Activated CD8-positive, alpha-beta T cell treated with anti-CD3 and anti-CD28 coated beads for 36 hours (primary cell): ENCODE data around the gene MAP3K8. TPM values are rescaled to one million over a fixed set of nuclear protein-coding genes. Genes with fewer than 3 reads are reported as not detected.
"Not testable (repeated sequence)": the region's sequence is repeated elsewhere in the genome, so short reads cannot be mapped to it uniquely, and the experiment has no call there.

ENCODE experiments used
- ATAC-seq: fragments of 200-7000 bp; cut with Tn5 transposase; one replicate; pipeline ENCODE4 v1.10.0; 2021; ENCODE audit warnings: mild to moderate bottlenecking, moderate library complexity
- CTCF ChIA-PET: fragments of 350-600 bp; sonication (Branson Sonifier 250); formaldehyde crosslinking; loops from one replicate; lab custom pipeline; 2021; ENCODE audit warnings: antibody characterized with exemption; lab: Charles Lee
- POLR2A ChIA-PET: fragments of 350-600 bp; sonication (Branson Sonifier 250); formaldehyde crosslinking; loops from one replicate; lab custom pipeline; 2021; ENCODE audit warnings: antibody characterized with exemption; lab: Charles Lee
- DNase-seq: peaks from one replicate; pipeline ENCODE4 v3.0.0-alpha.2; 2020
- H3K27ac Mint-ChIP-seq: one replicate; pipeline ENCODE4 v1.8.0; 2021; ENCODE audit warnings: mild to moderate bottlenecking, mixed read lengths
- H3K27me3 Mint-ChIP-seq: one replicate; pipeline ENCODE4 v1.8.0; 2021; ENCODE audit warnings: mixed read lengths
- H3K36me3 Mint-ChIP-seq: one replicate; pipeline ENCODE4 v1.8.0; 2021; ENCODE audit warnings: low read depth, mixed read lengths
- H3K4me1 Mint-ChIP-seq: one replicate; pipeline ENCODE4 v1.8.0; 2021; ENCODE audit warnings: low read depth, mixed read lengths
- H3K4me3 Mint-ChIP-seq: one replicate; pipeline ENCODE4 v1.8.0; 2021; ENCODE audit warnings: mild to moderate bottlenecking, moderate library complexity, mixed read lengths
- H3K9me3 Mint-ChIP-seq: one replicate; pipeline ENCODE4 v1.8.0; 2021; ENCODE audit warnings: mixed read lengths
- CTCF ChIP-seq: fragments of 200-600 bp; IDR thresholded peaks from one replicate; pipeline ENCODE4 v1.8.0; 2022; ENCODE audit warnings: antibody characterized with exemption, mild to moderate bottlenecking
- intact Hi-C: fragments of 100-400 bp; cut with micrococcal nuclease; formaldehyde crosslinking; loops from one replicate; pipeline ENCODE4 v1.10.0; 2022
- total RNA-seq, 2 experiments: library from RNA; stranded (reverse); gene quantifications; one replicate each; pipeline ENCODE4 v1.2.3, GENCODE V29; 2021

The MAP3K8 gene
- total RNA-seq, 2 experiments from 2014 or later = 24.0 to 25.7 TPM

GRCh38 chr10:30433306-30433729 lies 666 bp upstream of the MAP3K8 start:
- Mint-ChIP-seq H3K27ac (peak overlapping the region; percentile 81), H3K36me3 (peaks cover 20% of the 10 kb centered on the region), H3K4me3 (peak overlapping the region; percentile 78), H3K27me3 (peaks cover 3% of the 10 kb centered on the region), H3K4me1 (peaks cover 47% of the 10 kb centered on the region), H3K9me3 (no peaks in the 10 kb centered on the region)
- POLR2A ChIA-PET = interaction anchor here (0.7 to 3.6 kb wide), 5 partner anchors 9 to 96 kb away, joined by 3 to 19 read pairs (median 3); no protein-coding TSS in a partner anchor
- DNase-seq (peak; percentile 72), ATAC-seq (peak; percentile 7)
- no peak for TF ChIP-seq CTCF
- CTCF ChIA-PET = interaction anchor here (1.0 to 7.3 kb wide), 8 partner anchors 14 to 206 kb away, joined by 3 to 39 read pairs (median 4); no protein-coding TSS in a partner anchor
- intact Hi-C loops = no loop called here

GRCh38 chr10:30434273-30435072 lies 489 bp downstream of the MAP3K8 start:
- DNase-seq (peak; percentile 79), ATAC-seq (peak; percentile 48)
- H3K27me3 Mint-ChIP-seq = peaks cover 3% of the 10 kb centered on the region
- peaks cover 53% of the 10 kb centered on the region for H3K4me1 Mint-ChIP-seq
- peak overlapping the region; percentile 81 for H3K27ac Mint-ChIP-seq
- H3K9me3 Mint-ChIP-seq = no peaks in the 10 kb centered on the region
- TF ChIP-seq CTCF = no peak
- ChIA-PET POLR2A (interaction anchor here (0.6 to 3.6 kb wide), 4 partner anchors 10 to 95 kb away, joined by 3 to 19 read pairs (median 5); no protein-coding TSS in a partner anchor), CTCF (interaction anchor here (0.9 to 7.3 kb wide), 9 partner anchors 11 to 205 kb away, joined by 3 to 39 read pairs (median 4); no protein-coding TSS in a partner anchor)
- H3K4me3 Mint-ChIP-seq = peak overlapping the region; percentile 78
- intact Hi-C loops = loop anchor here (5.0 kb wide), 2 partner anchors 78 to 98 kb away; no protein-coding TSS in a partner anchor
- H3K36me3 Mint-ChIP-seq = peaks cover 26% of the 10 kb centered on the region

- Mint-ChIP-seq H3K4me1 (peaks cover 55% of the 10 kb centered on the region), H3K4me3 (peak overlapping the region; percentile 78), H3K27ac (peak overlapping the region; percentile 81), H3K27me3 (peaks cover 3% of the 10 kb centered on the region), H3K36me3 (peaks cover 30% of the 10 kb centered on the region), H3K9me3 (no peaks in the 10 kb centered on the region)
- intact Hi-C loops = loop anchor here (5.0 kb wide), 2 partner anchors 77 to 97 kb away; no protein-coding TSS in a partner anchor
- CTCF ChIA-PET = interaction anchor here (1.0 to 7.3 kb wide), 4 partner anchors 21 to 98 kb away, joined by 3 to 39 read pairs (median 8); no protein-coding TSS in a partner anchor
- ATAC-seq (no peak), DNase-seq (no peak)
- no peak for TF ChIP-seq CTCF
- POLR2A ChIA-PET = interaction anchor here (3.6 kb wide), 1 partner anchor 94 kb away, joined by 19 read pairs; no protein-coding TSS in a partner anchor
Observed at GRCh38 chr10:30435073-30435422, 1.1 kb downstream of the MAP3K8 start.

GRCh38 chr10:30435499-30436167 lies 1.6 kb downstream of the MAP3K8 start:
- DNase-seq, H3K27me3 Mint-ChIP-seq, ATAC-seq, H3K9me3 Mint-ChIP-seq: not testable (repeated sequence)
- peak overlapping the region; percentile 81 for H3K27ac Mint-ChIP-seq
- peaks cover 57% of the 10 kb centered on the region for H3K4me1 Mint-ChIP-seq
- ChIA-PET CTCF (interaction anchor here (0.7 to 7.3 kb wide), 5 partner anchors 21 to 156 kb away, joined by 3 to 39 read pairs (median 3); no protein-coding TSS in a partner anchor), POLR2A (interaction anchor here (1.3 to 3.7 kb wide), 3 partner anchors 94 to 98 kb away, joined by 3 to 21 read pairs (median 19); no protein-coding TSS in a partner anchor)
- intact Hi-C loops = loop anchor here (5.0 kb wide), 2 partner anchors 77 to 97 kb away; no protein-coding TSS in a partner anchor
- peak overlapping the region; percentile 78 for H3K4me3 Mint-ChIP-seq
- peaks cover 34% of the 10 kb centered on the region for H3K36me3 Mint-ChIP-seq

GRCh38 chr10:30436191-30436611 lies 2.2 kb downstream of the MAP3K8 start:
- Mint-ChIP-seq H3K4me1 (peaks cover 56% of the 10 kb centered on the region), H3K9me3 (no peaks in the 10 kb centered on the region), H3K27ac (peak overlapping the region; percentile 70), H3K36me3 (peaks cover 37% of the 10 kb centered on the region), H3K4me3 (peak overlapping the region; percentile 78), H3K27me3 (peaks cover 3% of the 10 kb centered on the region)
- ChIA-PET POLR2A (interaction anchor here (1.3 to 3.7 kb wide), 2 partner anchors 93 to 97 kb away, joined by 3 to 21 read pairs; no protein-coding TSS in a partner anchor), CTCF (interaction anchor here (0.7 to 7.3 kb wide), 4 partner anchors 53 to 155 kb away, joined by 3 to 39 read pairs (median 4); no protein-coding TSS in a partner anchor)
- no peak for TF ChIP-seq CTCF
- intact Hi-C loops = loop anchor here (5.0 kb wide), 2 partner anchors 76 to 96 kb away; no protein-coding TSS in a partner anchor
- DNase-seq (no peak), ATAC-seq (no peak)
